Heart left ventricle (tissue), 16 donors: ENCODE results near the gene FAM83F. TPM values are rescaled to one million over a fixed set of nuclear protein-coding genes. Genes with fewer than 3 reads are reported as not detected.

Experiments
- ATAC-seq, 4 donors: fragments of 200-7000 bp; cut with Tn5 transposase; one replicate each; pipeline ENCODE4 v1.9.1; 2020 to 2022; ENCODE audit warnings: moderate library complexity in 4 of 4, mild to moderate bottlenecking in 3 of 4, moderate number of reproducible peaks in 1 of 4
- DNase-seq, 5 donors: peaks; one replicate each; pipeline ENCODE4 v3.0.0-alpha.2; 2020
- H3K27ac ChIP-seq, 12 donors: fragments of 200-600 bp; sonication (generic) in 4 of 12; one replicate each; pipeline versions ENCODE4 v1.5.0 to v1.8.0; 2016 to 2022; ENCODE audit warnings: mild to moderate bottlenecking in 2 of 12
- H3K27me3 ChIP-seq, 9 donors: fragments of 200-600 bp; sonication (generic) in 2 of 9; one replicate each; pipeline versions ENCODE4 v1.5.1 to v1.8.0; 2016 to 2022; ENCODE audit warnings: mild to moderate bottlenecking in 3 of 9
- H3K36me3 ChIP-seq, 9 donors: fragments of 200-600 bp; sonication (generic) in 2 of 9; one replicate each; pipeline versions ENCODE4 v1.5.0 to v1.8.0; 2018 to 2022; ENCODE audit warnings: mild to moderate bottlenecking in 2 of 9
- H3K4me1 ChIP-seq, 12 donors: fragments of 200-600 bp; sonication (generic) in 4 of 12; one replicate each; pipeline versions ENCODE4 v1.5.0 to v1.8.0; 2016 to 2022; ENCODE audit warnings: mild to moderate bottlenecking in 3 of 12
- H3K4me3 ChIP-seq, 12 donors: fragments of 200-600 bp; sonication (generic) in 4 of 12; one replicate each; pipeline versions ENCODE4 v1.5.0 to v1.8.0; 2017 to 2022; ENCODE audit warnings: mild to moderate bottlenecking in 9 of 12, moderate library complexity in 4 of 12
- H3K9me3 ChIP-seq, 12 donors: fragments of 200-600 bp; sonication (generic) in 4 of 12; one replicate each; pipeline versions ENCODE4 v1.5.0 to v1.8.0; 2016 to 2022; ENCODE audit warnings: mild to moderate bottlenecking in 1 of 12
- POLR2A ChIP-seq, 2 donors: fragments of 450-650 bp; IDR thresholded peaks; one replicate each; pipeline ENCODE4 v1.6.1; 2017; ENCODE audit warnings: antibody characterized with exemption in 2 of 2, mild to moderate bottlenecking in 2 of 2, moderate library complexity in 2 of 2
- WGBS, 4 donors: extraction: QIAGEN DNeasy Blood & Tissue Kit in 2 of 4; methylation state at CpG; one replicate each; pipeline versions ENCODE4 v1.1.5 to v1.1.7; 2013 to 2018; 5-methylcytosine and 5-hydroxymethylcytosine counted together
- intact Hi-C, 10 donors: fragments of 100-400 bp; cut with DNase I; formaldehyde crosslinking; loops; one replicate each; pipeline versions ENCODE4 v1.11.1 to v1.14.2; 2022
- polyA plus RNA-seq, 2 donors: library from polyadenylated mRNA; stranded (reverse); fragments of 200-250 nt; gene quantifications; one replicate each; pipeline ENCODE4 v1.2.3, GENCODE V29; 2013
- total RNA-seq, 9 donors: library from RNA; depleted of rRNA in 2 of 9; stranded (reverse); fragments of >200 nt in 2 of 9; fragmentation: NEBNext Ultra II Directional in 3 of 9; extraction: Animal tissue kit (Norgen Biotek cat#: 25700) in 3 of 9; gene quantifications; one replicate each; pipeline versions ENCODE4 v1.1.0 to v1.2.4, GENCODE V29; 2016 to 2023
- TF ChIP-seq, protein P1 (sequence below), 12 donors: fragments of 200-600 bp; sonication (generic) in 4 of 12; IDR thresholded peaks; one replicate each; pipeline versions ENCODE4 v1.5.0 to v1.8.0; 2018 to 2022; ENCODE audit warnings: antibody characterized with exemption in 12 of 12, mild to moderate bottlenecking in 5 of 12
- donor health status: ischemic (EF 13 %, LVEDD 7.1; RV severe dilation, severe dysfunction).
- donor health status: healthy with polysubstance abuse.
- donor health status: DM: no; HTN: yes; CAD: no.
- donor health status: DM: no; HTN: no; CAD: no.
- donor health status: ischemic (EF 25% LVEDD 6.9; RV normal size, moderate dysfunction).
- donor health status: ischemic (EF 25% LVEDD 5.7; RV mildly dilated, moderate dysfunction).
- donor health status: healthy.
- donor health status: DM: yes; HTN: yes; CAD: no.
- donor health status: ischemic (EF 35%, LVEDD 5.7; RV mildly dilated, moderate dysfunction).
- donor health status: nonischemic (EF 11% LVEDD 7.7; RV severe dilation, severe dysfunction).
- donor health status: DM: yes; HTN: yes; CAD: no.
- donor health status: PGD.
- donor health status: ischemic (EF 29% LVEDD 5.4; RV normal size, mild dysfunction).
- donor health status: nonischemic (EF 23%, LVEDD 6.1; RV moderate dilation, normal function).

FAM83F gene
- total and polyA plus RNA-seq, 11 donors, result 1.3 to 6.6 (median 2.5) TPM

GRCh38 chr22:39980596-39980995 is 14.2 kb upstream of the FAM83F start:
- Histone ChIP-seq H3K9me3 (no peaks in the 10 kb centered on the region), H3K27me3 (peaks cover 0 to 27% (median 0%) of the 10 kb centered on the region in 9 donors), H3K4me1 (no peaks in the 10 kb centered on the region), H3K36me3 (no peaks in the 10 kb centered on the region), H3K4me3 (no peak overlapping the region), H3K27ac (no peak overlapping the region)
- ATAC-seq, result peak in 1 of 4 donors; percentile 46
- DNase-seq, result no peak
- WGBS, 4 donors, result 67 to 85% (median 74%) methylated on average over 5 to 6 of the region's 6 CpGs
- TF ChIP-seq, protein P1, sequence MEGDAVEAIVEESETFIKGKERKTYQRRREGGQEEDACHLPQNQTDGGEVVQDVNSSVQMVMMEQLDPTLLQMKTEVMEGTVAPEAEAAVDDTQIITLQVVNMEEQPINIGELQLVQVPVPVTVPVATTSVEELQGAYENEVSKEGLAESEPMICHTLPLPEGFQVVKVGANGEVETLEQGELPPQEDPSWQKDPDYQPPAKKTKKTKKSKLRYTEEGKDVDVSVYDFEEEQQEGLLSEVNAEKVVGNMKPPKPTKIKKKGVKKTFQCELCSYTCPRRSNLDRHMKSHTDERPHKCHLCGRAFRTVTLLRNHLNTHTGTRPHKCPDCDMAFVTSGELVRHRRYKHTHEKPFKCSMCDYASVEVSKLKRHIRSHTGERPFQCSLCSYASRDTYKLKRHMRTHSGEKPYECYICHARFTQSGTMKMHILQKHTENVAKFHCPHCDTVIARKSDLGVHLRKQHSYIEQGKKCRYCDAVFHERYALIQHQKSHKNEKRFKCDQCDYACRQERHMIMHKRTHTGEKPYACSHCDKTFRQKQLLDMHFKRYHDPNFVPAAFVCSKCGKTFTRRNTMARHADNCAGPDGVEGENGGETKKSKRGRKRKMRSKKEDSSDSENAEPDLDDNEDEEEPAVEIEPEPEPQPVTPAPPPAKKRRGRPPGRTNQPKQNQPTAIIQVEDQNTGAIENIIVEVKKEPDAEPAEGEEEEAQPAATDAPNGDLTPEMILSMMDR (IDR thresholded peaks at IDR 0.05), result no peak
- TF ChIP-seq POLR2A (IDR thresholded peaks at IDR 0.05), result no peak
- intact Hi-C loops, result no loop called here

- H3K9me3 ChIP-seq, result no peaks in the 10 kb centered on the region
- H3K27me3 ChIP-seq, result peaks cover 0 to 5% (median 0%) of the 10 kb centered on the region in 9 donors
- WGBS, 4 donors, result 79 to 91% (median 90%) methylated on average over 4 of the region's 4 CpGs
- intact Hi-C loops, result no loop called here
- no peak overlapping the region for H3K27ac ChIP-seq
- H3K36me3 ChIP-seq, result no peaks in the 10 kb centered on the region
- H3K4me3 ChIP-seq, result no peak overlapping the region
- TF ChIP-seq, protein P1 (IDR thresholded peaks at IDR 0.05), result no peak
- TF ChIP-seq POLR2A (IDR thresholded peaks at IDR 0.05), result no peak
- DNase-seq (no peak), ATAC-seq (no peak)
- H3K4me1 ChIP-seq, result no peaks in the 10 kb centered on the region
Observed at GRCh38 chr22:39983346-39983745, 11.4 kb upstream of the FAM83F start.

GRCh38 chr22:39984006-39984405 is 10.7 kb upstream of the FAM83F start:
- TF ChIP-seq, protein P1 (IDR thresholded peaks at IDR 0.05), result no peak
- TF ChIP-seq POLR2A (IDR thresholded peaks at IDR 0.05), result no peak
- ATAC-seq, result peak in 3 of 4 donors; percentile 18 to 31 (median 18)
- intact Hi-C loops, result no loop called here

DNA sequence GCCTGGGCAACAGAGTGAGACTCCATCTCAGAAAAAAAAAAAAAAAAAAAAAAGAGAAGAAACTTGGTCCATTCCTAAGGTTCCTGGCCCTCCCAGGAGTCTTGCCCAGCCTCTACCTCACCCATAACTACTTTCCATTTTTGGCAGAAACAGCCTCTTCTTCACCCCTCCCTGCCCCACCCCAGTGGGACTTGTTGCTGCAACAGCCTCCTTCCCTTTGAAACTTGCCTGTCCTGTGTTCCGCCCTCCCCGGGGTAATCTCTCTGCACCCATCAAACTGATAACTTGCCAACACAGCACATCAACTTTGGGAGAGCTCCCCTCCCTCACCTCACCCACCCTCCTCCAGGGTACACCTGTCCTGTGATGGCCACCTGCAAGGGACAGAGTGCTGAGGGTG is 10.0 kb upstream of the FAM83F start:
- Histone ChIP-seq H3K36me3 (no peaks in the 10 kb centered on the region), H3K4me1 (peaks cover 0 to 12% (median 0%) of the 10 kb centered on the region in 12 donors), H3K9me3 (no peaks in the 10 kb centered on the region), H3K27ac (no peak overlapping the region), H3K4me3 (no peak overlapping the region), H3K27me3 (peaks cover 0 to 4% (median 0%) of the 10 kb centered on the region in 9 donors)
- 72 to 90% (median 87%) methylated on average over 2 of the region's 2 CpGs for WGBS, 4 donors
- intact Hi-C loops, result no loop called here
- no peak for ATAC-seq
- TF ChIP-seq, protein P1 (IDR thresholded peaks at IDR 0.05), result no peak
- TF ChIP-seq POLR2A (IDR thresholded peaks at IDR 0.05), result no peak
- no peak for DNase-seq

More at GRCh38 chr22:39984006-39984405, 10.7 kb upstream of the FAM83F start:
- DNase-seq, result no peak
- H3K9me3 ChIP-seq, result no peaks in the 10 kb centered on the region
- no peaks in the 10 kb centered on the region for H3K36me3 ChIP-seq
- no peak overlapping the region for H3K27ac ChIP-seq
- WGBS, 4 donors, result 34 to 45% (median 39%) methylated on average over 2 of the region's 2 CpGs
- H3K27me3 ChIP-seq, result peaks cover 0 to 4% (median 0%) of the 10 kb centered on the region in 9 donors
- H3K4me3 ChIP-seq, result no peak overlapping the region
- peaks cover 0 to 4% (median 0%) of the 10 kb centered on the region in 12 donors for H3K4me1 ChIP-seq
